Nephron (organoid): ENCODE results near the gene HMGB1.

Experiments used
- H3K27ac Mint-ChIP-seq, 3 experiments: 2 replicates each; pipeline ENCODE4 v1.8.0; 2020; ENCODE audit warnings: mixed read lengths in 3 of 3, mild to moderate bottlenecking in 2 of 3, moderate library complexity in 1 of 3
- H3K27me3 Mint-ChIP-seq: 2 replicates; pipeline ENCODE4 v1.8.0; 2021; ENCODE audit warnings: low read depth, mild to moderate bottlenecking, moderate library complexity, mixed read lengths
- H3K36me3 Mint-ChIP-seq: 2 replicates; pipeline ENCODE4 v1.8.0; 2020; ENCODE audit warnings: low read depth, mixed read lengths
- H3K4me1 Mint-ChIP-seq: 2 replicates; pipeline ENCODE4 v1.8.0; 2020; ENCODE audit warnings: mixed read lengths
- H3K4me3 Mint-ChIP-seq, 3 experiments: 2 replicates each; pipeline ENCODE4 v1.8.0; 2020; ENCODE audit warnings: mild to moderate bottlenecking in 3 of 3, mixed read lengths in 3 of 3, moderate library complexity in 2 of 3
- H3K9me3 Mint-ChIP-seq: 2 replicates; pipeline ENCODE4 v1.8.0; 2020; ENCODE audit warnings: mixed read lengths
- CTCF ChIP-seq, 3 experiments: fragments of 200-600 bp; sonication (generic); IDR thresholded peaks; one replicate each; pipeline ENCODE4 v1.5.0; 2021; ENCODE audit warnings: antibody characterized with exemption in 3 of 3; ENCODE audit not compliant: unreplicated experiment in 3 of 3

The HMGB1 gene

GRCh38 chr13:30465593-30466357 is at the start of gene HMGB1:
TSS of gene HMGB1 (minus strand) at chr13:30465936. CDS start at chr13:30463680, 2,256 bp downstream.
- TF ChIP-seq CTCF (IDR thresholded peaks at IDR 0.05; ENCODE audit: unreplicated experiment in 3 of 3) = no peak
- Mint-ChIP-seq H3K27me3 (no peaks in the 10 kb centered on the region), H3K4me1 (peaks cover 41% of the 10 kb centered on the region), H3K9me3 (no peaks in the 10 kb centered on the region), H3K36me3 (peaks cover 25% of the 10 kb centered on the region), H3K4me3 (peak within 1 kb of the TSS; percentile 93 to 97 (median 96)), H3K27ac (peak within 1 kb of the TSS; percentile 99 to 100 (median 100))

- H3K27me3 Mint-ChIP-seq = peaks cover 7% of the 10 kb centered on the region
- no peak for TF ChIP-seq CTCF (IDR thresholded peaks at IDR 0.05; ENCODE audit: unreplicated experiment in 3 of 3)
- no peak overlapping the region for H3K4me3 Mint-ChIP-seq
- H3K36me3 Mint-ChIP-seq = no peaks in the 10 kb centered on the region
- H3K9me3 Mint-ChIP-seq = no peaks in the 10 kb centered on the region
- H3K27ac Mint-ChIP-seq = no peak overlapping the region
- H3K4me1 Mint-ChIP-seq = no peaks in the 10 kb centered on the region
Measured at GRCh38 chr13:30510811-30511371, 45.2 kb upstream of the HMGB1 start.

- peaks cover 7% of the 10 kb centered on the region for H3K27me3 Mint-ChIP-seq
- H3K4me1 Mint-ChIP-seq = no peaks in the 10 kb centered on the region
- H3K9me3 Mint-ChIP-seq = peaks cover 3% of the 10 kb centered on the region
- TF ChIP-seq CTCF (IDR thresholded peaks at IDR 0.05; ENCODE audit: unreplicated experiment in 3 of 3) = no peak
- no peak overlapping the region for H3K4me3 Mint-ChIP-seq
- no peak overlapping the region for H3K27ac Mint-ChIP-seq
- no peaks in the 10 kb centered on the region for H3K36me3 Mint-ChIP-seq
Measured at GRCh38 chr13:30510091-30510490, 44.4 kb upstream of the HMGB1 start.

GRCh38 chr13:30509254-30510050 is 43.7 kb upstream of the HMGB1 start:
- no peak for TF ChIP-seq CTCF (IDR thresholded peaks at IDR 0.05; ENCODE audit: unreplicated experiment in 3 of 3)
- H3K36me3 Mint-ChIP-seq = no peaks in the 10 kb centered on the region

GRCh38 chr13:30504081-30504480 is 38.3 kb upstream of the HMGB1 start:
- Mint-ChIP-seq H3K4me3 (no peak overlapping the region), H3K4me1 (peaks cover 4% of the 10 kb centered on the region), H3K27ac (no peak overlapping the region), H3K27me3 (peaks cover 3% of the 10 kb centered on the region), H3K9me3 (peaks cover 3% of the 10 kb centered on the region), H3K36me3 (no peaks in the 10 kb centered on the region)
- no peak for TF ChIP-seq CTCF (IDR thresholded peaks at IDR 0.05; ENCODE audit: unreplicated experiment in 3 of 3)

More at GRCh38 chr13:30509254-30510050, 43.7 kb upstream of the HMGB1 start:
- Mint-ChIP-seq H3K27ac (no peak overlapping the region), H3K9me3 (peaks cover 3% of the 10 kb centered on the region), H3K4me3 (no peak overlapping the region), H3K4me1 (peaks cover 3% of the 10 kb centered on the region), H3K27me3 (peaks cover 7% of the 10 kb centered on the region)
